Neural cell (in vitro differentiated cells): Measurements from ENCODE around the gene CAMLG. TPM values are rescaled to one million over a fixed set of nuclear protein-coding genes. Genes with fewer than 3 reads are reported as not detected.

Source experiments
- H2AFZ ChIP-seq: fragments of 200-600, 300-800 bp; sonication (generic), shearing (Covaris generic); 2 replicates; pipeline ENCODE4 v1.6.0; 2014; ENCODE audit warnings: low read depth, mild to moderate bottlenecking, antibody characterized with exemption, low read length, moderate library complexity
- H3F3A ChIP-seq: fragments of 200-600 bp; shearing (Covaris generic); 2 replicates; pipeline ENCODE4 v1.6.1; 2016; ENCODE audit warnings: mild to moderate bottlenecking, moderate library complexity, mixed read lengths, antibody characterized with exemption, low read length; ENCODE audit not compliant: insufficient read depth, poor library complexity, severe bottlenecking
- H3K27ac ChIP-seq: fragments of 200-600, 300-800 bp; sonication (generic), shearing (Covaris generic); 2 replicates; pipeline ENCODE4 v1.5.1; 2014; ENCODE audit warnings: mild to moderate bottlenecking, low read length, moderate library complexity
- H3K27me3 ChIP-seq: fragments of 300-800, 200-600 bp; sonication (generic), shearing (Covaris generic); 2 replicates; pipeline ENCODE4 v1.6.0; 2014; ENCODE audit warnings: mild to moderate bottlenecking, low read depth, low read length, moderate library complexity; ENCODE audit not compliant: insufficient read depth
- H3K36me3 ChIP-seq: fragments of 300-800, 200-600 bp; sonication (generic), shearing (Covaris generic); 2 replicates; pipeline ENCODE4 v1.5.1; 2014; ENCODE audit warnings: mild to moderate bottlenecking, antibody characterized with exemption, low read length, moderate library complexity; ENCODE audit not compliant: insufficient read depth
- H3K4me2 ChIP-seq: fragments of 300-800, 200-600 bp; sonication (generic), shearing (Covaris generic); 2 replicates; pipeline ENCODE4 v1.6.0; 2014; ENCODE audit warnings: mild to moderate bottlenecking, low read length
- H3K4me3 ChIP-seq: fragments of 300-800, 200-600 bp; sonication (generic), shearing (Covaris generic); 2 replicates; pipeline ENCODE4 v1.5.1; 2014; ENCODE audit warnings: mild to moderate bottlenecking, low read length, moderate library complexity
- H3K79me2 ChIP-seq: fragments of 200-600 bp; shearing (Covaris generic); replicated peaks from 2 replicates; pipeline ENCODE4 v1.6.0; 2014; ENCODE audit warnings: mild to moderate bottlenecking, low read length, moderate library complexity; ENCODE audit not compliant: insufficient read depth
- H3K9ac ChIP-seq: fragments of 300-800, 200-600 bp; sonication (generic), shearing (Covaris generic); 2 replicates; pipeline ENCODE4 v1.6.1; 2016; ENCODE audit warnings: mild to moderate bottlenecking, low read length, mixed read lengths
- H3K9me2 ChIP-seq: fragments of 200-600 bp; shearing (Covaris generic); 2 replicates; pipeline ENCODE4 v1.6.1; 2016; ENCODE audit warnings: mild to moderate bottlenecking, low read length, mixed read lengths; ENCODE audit not compliant: insufficient read depth
- H3K9me3 ChIP-seq: fragments of 200-600, 300-800 bp; sonication (generic), shearing (Covaris generic); 2 replicates; pipeline ENCODE4 v1.6.1; 2016; ENCODE audit warnings: mild to moderate bottlenecking, mixed run types, low read length, moderate library complexity, mixed read lengths
- H4K20me1 ChIP-seq: fragments of 200-600 bp; shearing (Covaris generic); 2 replicates; pipeline ENCODE4 v1.6.1; 2016; ENCODE audit warnings: mild to moderate bottlenecking, mixed run types; ENCODE audit not compliant: insufficient read depth
- CTCF ChIP-seq: fragments of 450-650 bp; IDR thresholded peaks from 2 replicates; pipeline ENCODE4 v1.5.1; 2014; ENCODE audit warnings: antibody characterized with exemption, mild to moderate bottlenecking, moderate library complexity; ENCODE audit not compliant: poor library complexity, severe bottlenecking
- EP300 ChIP-seq: fragments of 450-650 bp; conservative IDR thresholded peaks from 2 replicates; pipeline ENCODE4 v1.6.1; 2014; ENCODE audit warnings: antibody characterized with exemption, mild to moderate bottlenecking, moderate library complexity; ENCODE audit not compliant: poor library complexity, severe bottlenecking
- EZH2 ChIP-seq: fragments of 200-600, 300-800 bp; shearing (Covaris generic), sonication (generic); IDR thresholded peaks from 2 replicates; pipeline ENCODE4 v1.6.1; 2014; ENCODE audit warnings: antibody characterized with exemption, low read length, borderline replicate concordance, mild to moderate bottlenecking; ENCODE audit not compliant: insufficient read depth, poor library complexity, severe bottlenecking
- MXI1 ChIP-seq: fragments of 450-650 bp; conservative IDR thresholded peaks from 2 replicates; pipeline ENCODE4 v1.6.1; 2014; ENCODE audit warnings: antibody characterized with exemption, mild to moderate bottlenecking; ENCODE audit not compliant: poor library complexity, severe bottlenecking
- POLR2AphosphoS5 ChIP-seq: IDR thresholded peaks from 2 replicates; pipeline ENCODE4 v1.6.1; 2012
- RAD21 ChIP-seq: fragments of 450-650 bp; conservative IDR thresholded peaks from 2 replicates; pipeline ENCODE4 v1.6.1; 2014; ENCODE audit warnings: antibody characterized with exemption, mild to moderate bottlenecking, moderate library complexity
- REST ChIP-seq: IDR thresholded peaks from 2 replicates; pipeline ENCODE4 v1.6.1; 2012; ENCODE audit warnings: borderline replicate concordance
- SMC3 ChIP-seq: fragments of 450-650 bp; conservative IDR thresholded peaks from 2 replicates; pipeline ENCODE4 v1.6.1; 2014; ENCODE audit warnings: antibody characterized with exemption, mild to moderate bottlenecking, moderate library complexity; ENCODE audit not compliant: poor library complexity
- TAF1 ChIP-seq: IDR thresholded peaks from 2 replicates; pipeline ENCODE4 v1.6.1; 2012; ENCODE audit warnings: low read depth
- polyA plus RNA-seq: library from polyadenylated mRNA; depleted of rRNA; stranded (reverse); fragments of >200 nt; gene quantifications from 2 replicates; pipeline ENCODE4 v1.2.3, GENCODE V29; 2014
- small RNA-seq, 3 experiments: library from RNA; depleted of rRNA; stranded (forward); fragments of <200 nt; gene quantifications; one replicate each; pipeline ENCODE3, GENCODE V24; 2012

Gene CAMLG
- polyA plus RNA-seq, 1 donor from 2014 or later: 104 TPM

DNA sequence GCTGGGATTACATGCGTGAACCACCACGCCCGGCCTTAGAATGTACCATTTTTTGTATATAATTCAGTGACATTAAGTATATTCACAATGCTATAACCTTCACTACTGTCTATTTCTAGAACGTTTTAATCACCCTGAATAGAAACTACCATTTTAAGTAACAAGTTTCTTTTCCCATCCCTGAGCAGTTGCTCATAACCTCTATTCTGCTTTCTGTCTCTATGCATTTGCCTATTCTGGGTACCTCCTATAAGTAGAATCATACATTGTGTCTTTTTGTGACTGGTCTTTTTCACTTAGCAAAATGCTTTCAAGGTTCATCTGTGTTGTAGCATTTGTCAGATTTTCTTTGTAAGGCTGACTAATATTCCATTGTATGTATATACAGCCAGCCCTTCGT lies 60.1 kb downstream of the CAMLG start:
- TF ChIP-seq REST (no peak), TAF1 (no peak), EZH2 (no peak), RAD21 (no peak), POLR2AphosphoS5 (no peak), SMC3 (no peak), CTCF (no peak), MXI1 (no peak), EP300 (no peak)
- Histone ChIP-seq H2AFZ (no peak overlapping the region), H3K9me2 (no peaks in the 10 kb centered on the region), H3K9me3 (no peaks in the 10 kb centered on the region), H3K27ac (no peak overlapping the region), H3K27me3 (no peaks in the 10 kb centered on the region), H3K9ac (no peak overlapping the region), H3K79me2 (no peaks in the 10 kb centered on the region), H4K20me1 (no peaks in the 10 kb centered on the region), H3K36me3 (peaks cover 4% of the 10 kb centered on the region), H3F3A (no peaks in the 10 kb centered on the region), H3K4me3 (no peak overlapping the region), H3K4me2 (no peak overlapping the region)

Small RNAs within 50 kb of the gene (small RNA-seq; reads per million reads assigned to genes)
- gene RNU6-1164P (0 to 0.16 (median 0) reads per million in 3 experiments), gene RNU6-757P (0 to 0.08 (median 0) reads per million in 3 experiments)

Other genes with a start within 250 kb of the CAMLG start
- 0.84 and 1.9 TPM in 2 replicates for gene JADE2, start 212.9 kb upstream of the CAMLG start, polyA plus RNA-seq
- gene SAR1B, start 105.7 kb upstream of the CAMLG start, polyA plus RNA-seq: 31.3 and 37.5 TPM in 2 replicates
- 23.5 and 24.7 TPM in 2 replicates for gene SEC24A, start 89.8 kb upstream of the CAMLG start, polyA plus RNA-seq
- gene DDX46, start 20.2 kb downstream of the CAMLG start, polyA plus RNA-seq: 37.0 and 46.8 TPM in 2 replicates
- 62.4 and 71.7 TPM in 2 replicates for gene C5orf24, start 107.4 kb downstream of the CAMLG start, polyA plus RNA-seq
- 127 and 147 TPM in 2 replicates for gene TXNDC15, start 135.8 kb downstream of the CAMLG start, polyA plus RNA-seq
- gene PCBD2, start 166.6 kb downstream of the CAMLG start, polyA plus RNA-seq: 4.7 and 6.0 TPM in 2 replicates
- gene CATSPER3, start 229.4 kb downstream of the CAMLG start, polyA plus RNA-seq: 0.17 and 0.80 TPM in 2 replicates